SU-DHL-6 (cell line): ENCODE data around the gene DRC3.

Experiments
- H2AFZ ChIP-seq: fragments of 200-600 bp; sonication (generic); 2 replicates; pipeline ENCODE4 v1.6.1; 2014; ENCODE audit warnings: low read depth, mild to moderate bottlenecking, moderate library complexity, mixed read lengths, antibody characterized with exemption, low read length; ENCODE audit not compliant: severe bottlenecking
- H3F3A ChIP-seq: fragments of 200-600 bp; shearing (Covaris generic); 2 replicates; pipeline ENCODE4 v1.6.0; 2016; ENCODE audit warnings: antibody characterized with exemption, mild to moderate bottlenecking; ENCODE audit not compliant: insufficient read depth
- H3K27ac ChIP-seq: fragments of 200-600 bp; sonication (generic); 2 replicates; pipeline ENCODE4 v1.5.1; 2016; ENCODE audit warnings: low read depth, mild to moderate bottlenecking, low read length, moderate library complexity, mixed read lengths
- H3K27me3 ChIP-seq: fragments of 200-600 bp; sonication (generic), shearing (Covaris generic); 2 replicates; pipeline ENCODE4 v1.6.0; 2014; ENCODE audit warnings: mild to moderate bottlenecking, low read length
- H3K36me3 ChIP-seq: fragments of 200-600 bp; sonication (generic); 2 replicates; pipeline ENCODE4 v1.6.1; 2014; ENCODE audit warnings: mild to moderate bottlenecking, low read length, mixed read lengths
- H3K4me2 ChIP-seq: fragments of 300-600, 200-600 bp; shearing (Covaris generic), sonication (generic); 2 replicates; pipeline ENCODE4 v1.6.0; 2014; ENCODE audit warnings: low read length, low read depth, mild to moderate bottlenecking; ENCODE audit not compliant: poor library complexity, severe bottlenecking
- H3K4me3 ChIP-seq: fragments of 200-600 bp; sonication (generic); 2 replicates; pipeline ENCODE4 v1.5.1; 2014; ENCODE audit warnings: antibody characterized with exemption, low read length, mild to moderate bottlenecking, mixed read lengths; ENCODE audit not compliant: insufficient read depth, poor library complexity, severe bottlenecking
- H3K79me2 ChIP-seq: fragments of 200-600 bp; sonication (generic); 2 replicates; pipeline ENCODE4 v1.6.1; 2014; ENCODE audit warnings: mild to moderate bottlenecking, low read length, moderate library complexity; ENCODE audit not compliant: insufficient read depth
- H3K9ac ChIP-seq: fragments of 200-600 bp; sonication (generic); 2 replicates; pipeline ENCODE4 v1.7.0; 2014; ENCODE audit warnings: mild to moderate bottlenecking, low read length
- H3K9me2 ChIP-seq: fragments of 200-600 bp; sonication (generic); replicated peaks from 2 replicates; pipeline ENCODE4 v1.6.1; 2014; ENCODE audit warnings: low read length; ENCODE audit not compliant: insufficient read depth
- H3K9me3 ChIP-seq: fragments of 200-600 bp; sonication (generic); 2 replicates; pipeline ENCODE4 v1.6.1; 2014; ENCODE audit warnings: low read length, mixed read lengths; ENCODE audit not compliant: insufficient read depth
- H4K20me1 ChIP-seq: fragments of 200-600 bp; sonication (generic); 2 replicates; pipeline ENCODE4 v1.6.1; 2014; ENCODE audit warnings: low read depth, mild to moderate bottlenecking, antibody characterized with exemption, low read length, moderate library complexity, mixed read lengths
- CTCF ChIP-seq: fragments of 200-600 bp; sonication (generic); IDR thresholded peaks from one replicate; pipeline ENCODE4 v1.5.1; 2017; ENCODE audit warnings: antibody characterized with exemption, mild to moderate bottlenecking, low read length, moderate library complexity; ENCODE audit not compliant: insufficient read depth, poor library complexity, severe bottlenecking
- EZH2phosphoT487 ChIP-seq: fragments of 200-600 bp; sonication (generic), shearing (Covaris generic); conservative IDR thresholded peaks from 2 replicates; pipeline ENCODE4 v1.6.1; 2018; ENCODE audit warnings: mild to moderate bottlenecking, antibody characterized with exemption, low read length, moderate library complexity, mixed read lengths

DRC3 gene

GRCh38 chr17:17964710-17965109 lies 8.0 kb upstream of the DRC3 start:
- H3K79me2 ChIP-seq = no peaks in the 10 kb centered on the region
- H3K27ac ChIP-seq = no peak overlapping the region
- H3K9me3 ChIP-seq = no peaks in the 10 kb centered on the region
- no peak overlapping the region for H3K4me3 ChIP-seq
- H2AFZ ChIP-seq = no peak overlapping the region
- TF ChIP-seq CTCF (no peak), EZH2phosphoT487 (no peak)
- H4K20me1 ChIP-seq = no peaks in the 10 kb centered on the region
- H3K27me3 ChIP-seq = no peaks in the 10 kb centered on the region
- no peak overlapping the region for H3K4me2 ChIP-seq
- no peak overlapping the region for H3K9ac ChIP-seq
- H3K36me3 ChIP-seq = no peaks in the 10 kb centered on the region
- no peaks in the 10 kb centered on the region for H3F3A ChIP-seq
- no peaks in the 10 kb centered on the region for H3K9me2 ChIP-seq

- no peaks in the 10 kb centered on the region for H4K20me1 ChIP-seq
- H3K79me2 ChIP-seq = no peaks in the 10 kb centered on the region
- H3K4me2 ChIP-seq = no peak overlapping the region
Measured at GRCh38 chr17:17965152-17965721, 7.4 kb upstream of the DRC3 start.

GRCh38 chr17:17966399-17966798 lies 6.3 kb upstream of the DRC3 start:
- no peaks in the 10 kb centered on the region; the same call in 1 of the 2 replicates for H4K20me1 ChIP-seq
- no peaks in the 10 kb centered on the region for H3K79me2 ChIP-seq
- no peak overlapping the region for H3K4me2 ChIP-seq

More at GRCh38 chr17:17965152-17965721, 7.4 kb upstream of the DRC3 start:
- Histone ChIP-seq H3K27ac (no peak overlapping the region), H3K9me2 (no peaks in the 10 kb centered on the region), H3K36me3 (no peaks in the 10 kb centered on the region), H2AFZ (no peak overlapping the region), H3K9me3 (no peaks in the 10 kb centered on the region), H3K27me3 (no peaks in the 10 kb centered on the region), H3K9ac (no peak overlapping the region), H3K4me3 (no peak overlapping the region), H3F3A (no peaks in the 10 kb centered on the region)
- TF ChIP-seq EZH2phosphoT487 = no peak
- no peak for TF ChIP-seq CTCF

More at GRCh38 chr17:17966399-17966798, 6.3 kb upstream of the DRC3 start:
- no peaks in the 10 kb centered on the region for H3F3A ChIP-seq
- TF ChIP-seq EZH2phosphoT487 (no peak), CTCF (no peak)
- no peaks in the 10 kb centered on the region for H3K9me3 ChIP-seq
- no peaks in the 10 kb centered on the region for H3K9me2 ChIP-seq
- H3K9ac ChIP-seq = no peak overlapping the region
- no peak overlapping the region for H3K27ac ChIP-seq
- H3K4me3 ChIP-seq = no peak overlapping the region
- no peaks in the 10 kb centered on the region for H3K27me3 ChIP-seq
- no peak overlapping the region for H2AFZ ChIP-seq
- no peaks in the 10 kb centered on the region for H3K36me3 ChIP-seq
